ENCODE data around the gene CNBD2. TPM values are rescaled to one million over a fixed set of nuclear protein-coding genes. Genes with fewer than 3 reads are reported as not detected.

CNBD2 gene
- polyA plus RNA-seq, 6 donors from 2014 or later = 13.4 to 23.7 (median 17.5) TPM

Other genes with a start within 250 kb of the CNBD2 start
- 100 to 1,000 TPM in 5 of 6 donors, 10 to 100 TPM in 1; 85.4 to 213 (median 173) TPM for gene RBM39, start 226.3 kb upstream of the CNBD2 start, polyA plus RNA-seq (ENCODE audit: low read depth in 6 of 6)
- 100 to 1,000 TPM; 150 to 257 (median 154) TPM for gene PHF20, start 196.6 kb upstream of the CNBD2 start, polyA plus RNA-seq (ENCODE audit: low read depth in 6 of 6)
- 100 to 1,000 TPM; 166 to 223 (median 192) TPM for gene SCAND1, start 14.1 kb upstream of the CNBD2 start, polyA plus RNA-seq (ENCODE audit: low read depth in 6 of 6)
- gene EPB41L1, start 186.2 kb downstream of the CNBD2 start, polyA plus RNA-seq (ENCODE audit: low read depth in 6 of 6) = not detected